Retinal pigment epithelial cell (primary cell): ENCODE results near the gene GRID1.

Experiments used
- DNase-seq: peaks from one replicate; pipeline ENCODE4 v3.0.0-alpha.2; 2010; ENCODE audit warnings: low read depth
- H3K4me3 ChIP-seq: 2 replicates; pipeline ENCODE4 v1.5.1; 2011; ENCODE audit warnings: mild to moderate bottlenecking, low read length, control low read depth, moderate library complexity
- TF ChIP-seq, protein P1 (sequence below): conservative IDR thresholded peaks from 2 replicates; pipeline ENCODE4 v1.5.1; 2011; ENCODE audit warnings: low read depth, low read length, control low read depth, inconsistent platforms

Gene GRID1

DNA sequence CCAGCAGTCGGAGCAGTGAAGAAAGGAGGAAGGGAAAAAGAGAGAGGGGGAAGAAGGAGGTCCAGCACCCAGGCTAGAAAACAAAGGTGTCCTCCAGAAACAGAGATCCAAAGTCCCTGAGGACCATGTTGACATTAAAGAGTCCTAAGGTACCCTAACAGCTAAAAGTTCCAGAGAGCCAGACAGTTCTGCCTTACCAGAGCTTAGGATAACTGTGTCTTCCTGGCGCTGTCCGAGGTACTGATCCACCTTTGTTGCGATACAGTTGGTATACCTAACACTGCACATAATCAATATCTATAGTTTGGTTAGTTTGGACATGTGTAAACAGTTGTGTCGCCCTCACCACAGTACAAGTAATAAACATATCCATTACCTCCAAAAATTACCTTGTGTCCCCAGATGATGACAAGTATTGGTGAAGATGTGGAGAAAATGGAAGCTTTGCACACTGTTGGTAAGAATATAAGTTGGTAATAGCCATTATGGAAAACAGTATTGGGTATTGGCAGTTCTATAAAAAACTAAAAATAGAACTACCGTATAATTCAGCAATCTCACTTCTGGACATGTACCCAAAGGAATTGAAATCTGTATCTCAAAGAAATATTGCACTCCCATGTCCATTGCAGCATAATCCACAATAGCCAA lies 59.8 kb downstream of the GRID1 start:
- H3K4me3 ChIP-seq, result no peak overlapping the region
- TF ChIP-seq, protein P1, sequence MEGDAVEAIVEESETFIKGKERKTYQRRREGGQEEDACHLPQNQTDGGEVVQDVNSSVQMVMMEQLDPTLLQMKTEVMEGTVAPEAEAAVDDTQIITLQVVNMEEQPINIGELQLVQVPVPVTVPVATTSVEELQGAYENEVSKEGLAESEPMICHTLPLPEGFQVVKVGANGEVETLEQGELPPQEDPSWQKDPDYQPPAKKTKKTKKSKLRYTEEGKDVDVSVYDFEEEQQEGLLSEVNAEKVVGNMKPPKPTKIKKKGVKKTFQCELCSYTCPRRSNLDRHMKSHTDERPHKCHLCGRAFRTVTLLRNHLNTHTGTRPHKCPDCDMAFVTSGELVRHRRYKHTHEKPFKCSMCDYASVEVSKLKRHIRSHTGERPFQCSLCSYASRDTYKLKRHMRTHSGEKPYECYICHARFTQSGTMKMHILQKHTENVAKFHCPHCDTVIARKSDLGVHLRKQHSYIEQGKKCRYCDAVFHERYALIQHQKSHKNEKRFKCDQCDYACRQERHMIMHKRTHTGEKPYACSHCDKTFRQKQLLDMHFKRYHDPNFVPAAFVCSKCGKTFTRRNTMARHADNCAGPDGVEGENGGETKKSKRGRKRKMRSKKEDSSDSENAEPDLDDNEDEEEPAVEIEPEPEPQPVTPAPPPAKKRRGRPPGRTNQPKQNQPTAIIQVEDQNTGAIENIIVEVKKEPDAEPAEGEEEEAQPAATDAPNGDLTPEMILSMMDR, result no peak
- no peak for DNase-seq

- no peak for DNase-seq
- TF ChIP-seq, protein P1, result no peak
- no peak overlapping the region for H3K4me3 ChIP-seq
Measured at GRCh38 chr10:86305521-86305920, 61.1 kb downstream of the GRID1 start.

DNA sequence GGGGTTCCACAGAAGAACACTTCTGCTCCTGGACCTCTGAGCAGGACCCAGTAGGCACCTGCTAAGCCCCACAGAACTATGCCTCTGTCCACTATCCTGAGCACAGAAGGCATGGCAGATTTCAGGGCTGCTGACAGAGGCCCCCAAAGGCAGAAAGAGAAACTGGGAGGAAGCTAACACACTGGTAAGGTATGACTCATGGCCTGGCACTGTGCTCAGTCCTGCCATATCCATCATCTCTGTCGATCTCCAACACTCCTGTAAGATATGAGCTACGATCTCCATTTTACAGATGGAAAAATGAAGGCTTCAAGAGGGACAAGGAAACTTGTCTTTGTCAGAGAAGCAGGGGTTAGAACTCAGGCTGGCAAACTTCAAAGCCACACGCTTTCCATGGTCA lies 62.2 kb downstream of the GRID1 start:
- no peak for DNase-seq
- TF ChIP-seq, protein P1, result no peak
- no peak overlapping the region for H3K4me3 ChIP-seq

DNA sequence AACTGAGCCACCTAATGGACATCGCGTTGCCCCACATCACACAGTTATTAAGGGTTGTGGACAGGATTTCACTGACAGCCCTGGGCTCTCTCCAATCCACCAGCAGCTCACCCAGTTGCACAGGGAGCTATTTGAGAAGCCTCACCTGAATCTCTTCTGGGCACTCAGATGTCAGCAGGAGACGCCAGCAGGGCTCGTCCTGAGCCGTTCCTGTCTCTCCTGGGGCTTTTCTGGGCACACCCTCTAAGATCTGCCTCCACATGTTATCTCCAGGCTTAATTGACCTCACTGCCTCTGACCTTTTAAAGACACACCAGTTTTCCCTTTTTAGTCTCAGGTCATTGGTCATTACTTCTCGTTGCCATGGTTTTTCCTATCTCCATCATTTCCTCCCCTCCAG lies 63.0 kb downstream of the GRID1 start:
- H3K4me3 ChIP-seq, result no peak overlapping the region
- DNase-seq, result no peak
- TF ChIP-seq, protein P1, result no peak

- H3K4me3 ChIP-seq, result no peak overlapping the region
- DNase-seq, result no peak
- TF ChIP-seq, protein P1, result no peak
Measured at GRCh38 chr10:86301971-86302370, 64.6 kb downstream of the GRID1 start.

DNA sequence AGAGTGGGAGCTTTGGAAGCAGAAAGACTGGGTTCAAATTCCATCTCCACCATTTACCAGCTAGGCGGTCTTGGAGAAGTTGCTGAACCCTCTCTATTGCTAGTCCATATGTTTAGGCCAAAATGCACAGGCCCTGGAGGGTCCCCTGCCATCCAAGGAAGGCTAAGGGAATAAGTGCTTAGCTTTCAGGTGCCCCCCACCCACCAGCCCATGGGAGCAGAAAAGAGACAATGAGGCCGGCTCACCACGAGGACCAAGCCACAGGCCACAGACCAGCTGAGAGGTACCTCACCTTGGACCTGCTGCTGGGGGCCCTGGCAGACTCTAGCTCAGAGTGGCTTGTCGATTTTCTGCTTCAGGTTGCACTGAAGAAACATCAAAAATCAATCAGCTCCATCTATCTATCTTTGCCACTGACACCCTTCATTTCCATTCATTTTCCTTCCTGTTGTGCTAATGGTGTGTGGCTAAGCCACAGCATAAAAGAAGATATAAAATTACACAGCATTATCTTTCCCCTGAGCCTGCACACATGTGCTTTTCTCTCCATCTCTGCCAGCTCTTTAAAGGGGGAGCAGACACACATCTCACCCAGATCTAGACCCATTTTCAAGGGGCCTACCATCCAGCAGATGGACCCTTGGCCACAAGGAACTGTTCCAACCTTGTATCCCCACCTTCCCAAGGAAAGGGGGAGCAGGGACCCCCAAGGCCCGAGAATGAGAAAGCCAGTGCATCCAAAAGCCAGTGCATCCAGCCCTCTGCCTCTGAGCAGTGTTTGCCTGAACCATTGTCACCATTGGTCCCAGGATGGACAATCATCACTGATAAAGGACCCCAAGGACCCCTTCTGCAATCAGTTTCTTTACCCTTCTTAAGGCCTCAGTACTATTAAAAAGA lies 65.4 kb downstream of the GRID1 start:
- no peak overlapping the region for H3K4me3 ChIP-seq
- TF ChIP-seq, protein P1, result no peak
- no peak for DNase-seq
